ENCODE results near the gene SPATA9.

Gene SPATA9

GRCh38 chr5:95682891-95683290 lies at the start of gene SPATA9:
Gene SPATA9, minus strand, starts transcription at chr5:95682991. Its CDS starts 137 bp downstream, at chr5:95682854.
- no peak for DNase-seq (ENCODE audit: low read depth in 2 of 2)

- no peak for DNase-seq (ENCODE audit: low read depth in 2 of 2)
These were observed 49.1 kb upstream of the SPATA9 start for GRCh38 chr5:95731571-95732554.

GRCh38 chr5:95730730-95731570 lies 48.2 kb upstream of the SPATA9 start, which contains the start of gene RHOBTB3:
Gene RHOBTB3, plus strand, starts transcription at chr5:95731336. Its CDS starts 347 bp downstream, at chr5:95731683.
- peak; percentile 80 to 82 for DNase-seq (ENCODE audit: low read depth in 2 of 2)

- DNase-seq (ENCODE audit: low read depth in 2 of 2), result no peak
These were observed 47.4 kb upstream of the SPATA9 start for GRCh38 chr5:95730011-95730700.

- DNase-seq (ENCODE audit: low read depth in 2 of 2), result no peak
These were observed 46.6 kb upstream of the SPATA9 start for GRCh38 chr5:95729115-95730010.

GRCh38 chr5:95728494-95729114 lies 45.8 kb upstream of the SPATA9 start:
- DNase-seq (ENCODE audit: low read depth in 2 of 2), result no peak

- DNase-seq (ENCODE audit: low read depth in 2 of 2), result no peak
These were observed 45.0 kb upstream of the SPATA9 start for GRCh38 chr5:95727764-95728191.

- no peak for DNase-seq (ENCODE audit: low read depth in 2 of 2)
These were observed 44.3 kb upstream of the SPATA9 start for GRCh38 chr5:95726811-95727763.

- peak; percentile 82 to 84 for DNase-seq (ENCODE audit: low read depth in 2 of 2)
These were observed 43.4 kb upstream of the SPATA9 start for GRCh38 chr5:95725937-95726810.

- no peak for DNase-seq (ENCODE audit: low read depth in 2 of 2)
These were observed 42.5 kb upstream of the SPATA9 start for GRCh38 chr5:95725071-95725820.

- no peak for DNase-seq (ENCODE audit: low read depth in 2 of 2)
These were observed 41.0 kb upstream of the SPATA9 start for GRCh38 chr5:95723632-95724369.

- no peak for DNase-seq (ENCODE audit: low read depth in 2 of 2)
These were observed 38.9 kb upstream of the SPATA9 start for GRCh38 chr5:95721582-95722295.

GRCh38 chr5:95720094-95720786 lies 37.4 kb upstream of the SPATA9 start:
- DNase-seq (ENCODE audit: low read depth in 2 of 2), result no peak

- no peak for DNase-seq (ENCODE audit: low read depth in 2 of 2)
These were observed 35.9 kb upstream of the SPATA9 start for GRCh38 chr5:95718738-95719137.

- DNase-seq (ENCODE audit: low read depth in 2 of 2), result no peak
These were observed 35.4 kb upstream of the SPATA9 start for GRCh38 chr5:95718203-95718602.

All from fibroblast of skin of left biceps (primary cell).